B cell (primary cell): ENCODE results near the gene PTBP3. TPM values are rescaled to one million over a fixed set of nuclear protein-coding genes. Genes with fewer than 3 reads are reported as not detected.
A peak's percentile ranks its signal among the peaks of the same experiment; 100 is the strongest.

Source experiments
- ATAC-seq: fragments of 200-7000 bp; cut with Tn5 transposase; one replicate; pipeline ENCODE4 v1.10.0; 2021; ENCODE audit warnings: low read depth, mild to moderate bottlenecking, moderate number of reproducible peaks, moderate library complexity
- CTCF ChIA-PET: fragments of 350-600 bp; sonication (Branson Sonifier 250); formaldehyde crosslinking; loops from one replicate; lab custom pipeline; 2021; ENCODE audit warnings: antibody characterized with exemption, inconsistent platforms; lab: Charles Lee
- POLR2A ChIA-PET: fragments of 350-600 bp; sonication (Branson Sonifier 250); formaldehyde crosslinking; loops from one replicate; lab custom pipeline; 2021; ENCODE audit warnings: antibody characterized with exemption; lab: Charles Lee
- DNase-seq: peaks from one replicate; pipeline ENCODE4 v3.0.0; 2013
- H2AFZ ChIP-seq: 2 replicates; pipeline ENCODE4 v1.6.1; 2012; ENCODE audit warnings: mild to moderate bottlenecking, low read depth, low read length; ENCODE audit not compliant: insufficient read depth, poor library complexity, severe bottlenecking
- H3K27ac ChIP-seq, 2 donors: 1 replicate in 1 of 2; 2 replicates in 1 of 2; pipeline ENCODE4 v1.5.1; 2012 to 2013; ENCODE audit warnings: low read length in 2 of 2, mild to moderate bottlenecking in 2 of 2, moderate library complexity in 1 of 2
- H3K27me3 ChIP-seq, 4 experiments: fragments of 200-600 bp in 1 of 4; sonication (generic) in 1 of 4; replicated peaks in 1 of 4; 1 replicate in 2 of 4; 2 replicates in 2 of 4; pipeline versions ENCODE4 v1.6.1 to v1.7.0; 2013 to 2016; ENCODE audit warnings: low read length in 3 of 4, mild to moderate bottlenecking in 2 of 4, mixed read lengths in 1 of 4, moderate library complexity in 1 of 4; ENCODE audit not compliant: insufficient read depth in 4 of 4, control insufficient read depth in 3 of 4; ENCODE audit errors: control extremely low read depth in 1 of 4
- H3K36me3 ChIP-seq, 2 experiments: replicated peaks in 1 of 2; 1 replicate in 1 of 2; 2 replicates in 1 of 2; pipeline versions ENCODE4 v1.6.1 to v1.7.1; 2013; ENCODE audit warnings: low read length in 1 of 2; ENCODE audit not compliant: insufficient read depth in 2 of 2, control insufficient read depth in 1 of 2; ENCODE audit errors: control extremely low read depth in 1 of 2, extremely low read depth in 1 of 2
- H3K4me1 ChIP-seq, 2 donors: fragments of 200-600 bp in 1 of 2; sonication (generic) in 1 of 2; 1 replicate in 1 of 2; 2 replicates in 1 of 2; pipeline versions ENCODE4 v1.5.1 to v1.6.1; 2013 to 2017; ENCODE audit warnings: low read length in 2 of 2; ENCODE audit not compliant: control insufficient read depth in 2 of 2, insufficient read depth in 2 of 2
- H3K4me2 ChIP-seq: replicated peaks from 2 replicates; pipeline ENCODE3; 2012; ENCODE audit warnings: mild to moderate bottlenecking, low read depth, low read length; ENCODE audit not compliant: poor library complexity, severe bottlenecking
- H3K4me3 ChIP-seq, 5 experiments: fragments of 200-600 bp in 1 of 5; sonication (generic) in 1 of 5; 1 replicate in 3 of 5; 2 replicates in 2 of 5; pipeline versions ENCODE4 v1.5.1 to v1.7.0; 2011 to 2016; ENCODE audit warnings: low read length in 4 of 5, mild to moderate bottlenecking in 4 of 5, low read depth in 2 of 5, control low read depth in 1 of 5, moderate library complexity in 1 of 5; ENCODE audit not compliant: insufficient read depth in 1 of 5; ENCODE audit errors: control extremely low read depth in 1 of 5, extremely low read depth in 1 of 5
- H3K79me2 ChIP-seq: fragments of 200-600 bp; sonication (generic); one replicate; pipeline ENCODE4 v1.6.0; 2016; ENCODE audit warnings: low read length; ENCODE audit not compliant: control insufficient read depth, insufficient read depth
- H3K9ac ChIP-seq: fragments of 200-600 bp; sonication (generic); 2 replicates; pipeline ENCODE4 v1.6.1; 2017; ENCODE audit warnings: mild to moderate bottlenecking, low read length, moderate library complexity
- H3K9me3 ChIP-seq, 3 donors: one replicate each; pipeline versions ENCODE4 v1.6.1 to v1.7.1; 2013; ENCODE audit warnings: low read length in 2 of 3; ENCODE audit not compliant: control insufficient read depth in 2 of 3, insufficient read depth in 1 of 3; ENCODE audit errors: control extremely low read depth in 1 of 3
- H4K20me1 ChIP-seq: 2 replicates; pipeline ENCODE4 v1.6.0; 2012; ENCODE audit warnings: mild to moderate bottlenecking, low read length; ENCODE audit not compliant: insufficient read depth, control insufficient read depth, poor library complexity, severe bottlenecking
- H3K27ac Mint-ChIP-seq: one replicate; pipeline ENCODE4 v1.8.0; 2021; ENCODE audit warnings: mixed read lengths
- H3K27me3 Mint-ChIP-seq: one replicate; pipeline ENCODE4 v1.8.0; 2021; ENCODE audit warnings: mixed read lengths
- H3K4me1 Mint-ChIP-seq: one replicate; pipeline ENCODE4 v1.8.0; 2021; ENCODE audit warnings: mixed read lengths
- H3K4me3 Mint-ChIP-seq: one replicate; pipeline ENCODE4 v1.8.0; 2021; ENCODE audit warnings: mixed read lengths
- H3K9me3 Mint-ChIP-seq: one replicate; pipeline ENCODE4 v1.8.0; 2022; ENCODE audit warnings: mixed read lengths; ENCODE audit not compliant: insufficient read depth
- CTCF ChIP-seq: fragments of 200-600 bp; IDR thresholded peaks from one replicate; pipeline ENCODE4 v1.8.0; 2022; ENCODE audit warnings: antibody characterized with exemption, mild to moderate bottlenecking
- EZH2 ChIP-seq: IDR thresholded peaks from 2 replicates; pipeline ENCODE4 v1.6.1; 2012; ENCODE audit warnings: borderline replicate concordance, low read depth, mild to moderate bottlenecking, moderate library complexity, low read length; ENCODE audit not compliant: insufficient read depth, poor library complexity, severe bottlenecking
- WGBS: methylation state at CpG from one replicate; pipeline ENCODE4 v1.1.5; 2013; ENCODE audit warnings: missing lambda C conversion rate; ENCODE audit not compliant: insufficient coverage; 5-methylcytosine and 5-hydroxymethylcytosine counted together
- intact Hi-C: fragments of 100-400 bp; cut with micrococcal nuclease; formaldehyde crosslinking; loops from one replicate; pipeline ENCODE4 v1.10.0; 2022
- polyA minus RNA-seq: library from RNA; depleted of rRNA, polyadenylated mRNA; stranded (reverse); fragments of >200 nt; gene quantifications from 2 replicates; pipeline ENCODE4 v1.2.3, GENCODE V29; 2012
- polyA plus RNA-seq: library from polyadenylated mRNA; depleted of rRNA; stranded (reverse); fragments of >200 nt; gene quantifications from 2 replicates; pipeline ENCODE4 v1.2.3, GENCODE V29; 2012
- total RNA-seq, 2 donors: library from RNA; stranded (reverse); fragments of 120-200 nt in 1 of 2; gene quantifications; 1 replicate in 1 of 2; 2 replicates in 1 of 2; pipeline versions ENCODE4 v1.2.3 to v1.2.4, GENCODE V29; 2013 to 2022

The PTBP3 gene
- total RNA-seq (122 and 133 TPM in 2 replicates), polyA plus RNA-seq (22.8 and 27.2 TPM in 2 replicates), polyA minus RNA-seq (27.4 and 46.0 TPM in 2 replicates)
- 59.0 TPM for total RNA-seq (2013)

GRCh38 chr9:112332977-112333638, at the start of gene PTBP3:
PTBP3 (minus strand) TSS chr9:112333619; CDS start chr9:112297865, 35,754 bp downstream.
- WGBS = under 1% methylated on average over 83 of the region's 90 CpGs

More at GRCh38 chr9:112332977-112333638, at the start of gene PTBP3:
- peaks cover 17% of the 10 kb centered on the region for H4K20me1 ChIP-seq
- Mint-ChIP-seq H3K27me3 (no peaks in the 10 kb centered on the region), H3K27ac (peak within 1 kb of the TSS; percentile 99), H3K4me1 (peaks cover 42% of the 10 kb centered on the region), H3K4me3 (peak within 1 kb of the TSS; percentile 98), H3K9me3 (no peaks in the 10 kb centered on the region)
- TF ChIP-seq CTCF (no peak), EZH2 (no peak)
- intact Hi-C loops = loop anchor here (1.0 to 10.0 kb wide), 8 partner anchors 9 to 889 kb away; partner anchors contain the start of genes FKBP15, INIP, KIAA1958 and SLC31A1
- peaks cover 51% of the 10 kb centered on the region for H3K79me2 ChIP-seq
- peak within 1 kb of the TSS; percentile 89 to 97 for H3K27ac ChIP-seq
- no peaks in the 10 kb centered on the region for H3K9me3 ChIP-seq
- H3K9ac ChIP-seq = peak within 1 kb of the TSS; percentile 97
- H3K4me2 ChIP-seq = peak within 1 kb of the TSS; percentile 85
- no peaks in the 10 kb centered on the region for H3K27me3 ChIP-seq
- peak within 1 kb of the TSS; percentile 71 to 93 (median 90) for H3K4me3 ChIP-seq
- H3K4me1 ChIP-seq = peaks cover 21 to 31% of the 10 kb centered on the region in 2 donors
- peak within 1 kb of the TSS; percentile 92 for H2AFZ ChIP-seq
- no peaks in the 10 kb centered on the region for H3K36me3 ChIP-seq
- ATAC-seq = peak; percentile 52
- ChIA-PET POLR2A (interaction anchor here (0.6 to 2.4 kb wide), 8 partner anchors 46 to 702 kb away, joined by 3 to 13 read pairs (median 6); partner anchors contain the start of genes DNAJC25, HSDL2, KIAA1958 and UGCG), CTCF (interaction anchor here (0.9 to 5.5 kb wide), 4 partner anchors 47 to 258 kb away, joined by 4 to 31 read pairs (median 6); partner anchors contain the start of gene HSDL2)
- peak; percentile 90 for DNase-seq
